ENCODE measurements around the gene SMAD2.

DNA sequence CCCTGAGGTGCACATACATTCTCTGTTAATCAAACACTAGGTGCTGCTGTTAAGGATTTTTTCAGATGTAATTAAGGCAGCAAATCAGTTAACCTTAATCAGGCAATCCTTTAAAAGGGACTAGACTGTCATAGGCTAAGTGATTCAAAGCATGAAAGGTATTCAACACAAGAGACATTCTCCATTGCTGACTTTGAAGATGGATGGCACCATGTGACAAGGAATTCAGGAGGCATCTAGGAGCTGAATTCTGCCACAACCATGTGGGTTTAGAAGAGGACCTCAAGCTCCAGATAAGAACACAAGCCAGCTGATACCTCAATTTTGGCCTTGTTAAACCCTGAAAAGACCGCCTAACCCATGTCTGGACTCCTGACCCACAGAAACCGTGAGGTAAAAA is 84.0 kb downstream of the SMAD2 start:
- TF ChIP-seq, protein P1, sequence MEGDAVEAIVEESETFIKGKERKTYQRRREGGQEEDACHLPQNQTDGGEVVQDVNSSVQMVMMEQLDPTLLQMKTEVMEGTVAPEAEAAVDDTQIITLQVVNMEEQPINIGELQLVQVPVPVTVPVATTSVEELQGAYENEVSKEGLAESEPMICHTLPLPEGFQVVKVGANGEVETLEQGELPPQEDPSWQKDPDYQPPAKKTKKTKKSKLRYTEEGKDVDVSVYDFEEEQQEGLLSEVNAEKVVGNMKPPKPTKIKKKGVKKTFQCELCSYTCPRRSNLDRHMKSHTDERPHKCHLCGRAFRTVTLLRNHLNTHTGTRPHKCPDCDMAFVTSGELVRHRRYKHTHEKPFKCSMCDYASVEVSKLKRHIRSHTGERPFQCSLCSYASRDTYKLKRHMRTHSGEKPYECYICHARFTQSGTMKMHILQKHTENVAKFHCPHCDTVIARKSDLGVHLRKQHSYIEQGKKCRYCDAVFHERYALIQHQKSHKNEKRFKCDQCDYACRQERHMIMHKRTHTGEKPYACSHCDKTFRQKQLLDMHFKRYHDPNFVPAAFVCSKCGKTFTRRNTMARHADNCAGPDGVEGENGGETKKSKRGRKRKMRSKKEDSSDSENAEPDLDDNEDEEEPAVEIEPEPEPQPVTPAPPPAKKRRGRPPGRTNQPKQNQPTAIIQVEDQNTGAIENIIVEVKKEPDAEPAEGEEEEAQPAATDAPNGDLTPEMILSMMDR (optimal IDR thresholded peaks at IDR 0.05 in 1 of 3, IDR thresholded peaks at IDR 0.05 in 1 of 3, conservative IDR thresholded peaks at IDR 0.05 in 1 of 3; ENCODE audit: extremely low read depth in 1 of 3, insufficient read depth in 2 of 3, low read length in 3 of 3): no peak
- no peak for TF ChIP-seq EZH2 (IDR thresholded peaks at IDR 0.05; ENCODE audit: low read length)
